ENCODE measurements around the gene SGF29.
"Not testable (repeated sequence)": the region's sequence is repeated elsewhere in the genome, so short reads cannot be mapped to it uniquely, and the experiment has no call there.

The SGF29 gene

DNA sequence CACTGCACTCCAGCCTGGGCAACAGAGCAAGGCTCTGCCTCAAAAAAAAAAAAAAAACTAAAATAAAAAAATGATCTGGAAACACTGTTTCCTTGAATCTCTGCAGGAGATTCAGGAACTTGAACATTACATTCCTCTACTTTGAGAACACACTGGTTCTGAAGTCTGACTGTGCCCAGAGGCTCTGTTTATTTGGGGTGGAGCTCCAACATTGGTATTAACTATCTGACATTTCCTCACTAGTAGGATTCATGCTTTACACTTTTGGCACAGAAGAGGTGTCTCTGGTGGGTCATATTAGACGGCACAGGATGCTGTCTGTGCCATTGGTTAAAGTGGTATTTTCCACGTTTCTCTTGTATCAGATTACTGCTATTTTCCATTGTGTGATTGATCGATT is 32.7 kb downstream of the SGF29 start:
- H3K27ac ChIP-seq (ENCODE audit: low read length), result no peak overlapping the region
- H3K9me3 ChIP-seq (ENCODE audit: control insufficient read depth, insufficient read depth, low read length), result no peaks in the 10 kb centered on the region
- DNase-seq (ENCODE audit: low read depth, low spot score), result no peak
- H3K4me3 ChIP-seq (ENCODE audit: low read length), result no peak overlapping the region
- WGBS (ENCODE audit: insufficient coverage, insufficient read length), result no CpG with 5 or more reads among the region's 3 CpGs
- H3K4me1 ChIP-seq (ENCODE audit: control insufficient read depth, insufficient read depth, low read length), result no peaks in the 10 kb centered on the region
- peaks cover 5% of the 10 kb centered on the region; the same call in 1 of the 2 replicates for H3K36me3 ChIP-seq (ENCODE audit: control insufficient read depth, insufficient read depth, low read length)
- H3K27me3 ChIP-seq (ENCODE audit: control insufficient read depth, insufficient read depth, low read length), result no peaks in the 10 kb centered on the region

DNA sequence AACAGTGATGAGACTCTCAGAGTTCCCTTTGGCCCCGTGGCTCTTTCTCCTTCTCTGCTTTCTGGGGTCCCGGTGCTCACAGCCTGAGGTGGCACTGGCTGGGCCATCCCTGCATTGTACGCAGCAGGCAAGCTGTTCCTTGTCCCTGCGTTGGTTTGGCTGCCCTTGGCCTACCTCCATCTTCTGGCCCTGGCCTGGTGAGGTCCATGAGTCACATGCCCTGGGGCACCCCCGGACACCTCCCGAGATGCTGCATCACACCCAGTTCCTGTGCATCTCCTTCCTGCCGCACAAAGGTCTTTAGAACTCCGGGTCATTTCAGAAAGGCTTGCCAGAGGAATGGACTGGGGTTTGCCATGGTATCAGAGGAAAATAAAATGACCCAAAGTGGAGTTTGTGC is 33.7 kb downstream of the SGF29 start:
- WGBS (ENCODE audit: insufficient coverage, insufficient read length), result no CpG with 5 or more reads among the region's 8 CpGs

DNA sequence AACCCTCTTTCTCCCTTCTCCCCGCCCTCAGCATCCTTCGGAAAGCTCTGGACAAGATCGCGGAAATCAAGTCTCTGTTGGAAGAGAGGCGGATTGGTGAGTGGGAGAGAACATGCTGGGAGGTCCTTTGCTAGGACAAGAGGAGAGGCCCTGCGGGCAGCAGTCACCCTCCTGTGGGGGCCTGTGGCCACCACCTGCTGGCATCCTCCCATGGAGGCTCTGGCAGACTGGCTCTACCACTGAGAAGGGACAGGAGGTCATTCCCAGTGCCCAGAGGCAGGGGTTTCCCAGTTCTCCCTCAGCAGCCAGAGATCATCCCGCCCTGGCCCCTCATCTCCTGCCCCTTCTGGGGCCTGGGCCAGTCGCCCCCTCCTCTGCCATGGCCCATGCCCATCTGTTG is 35.3 kb downstream of the SGF29 start:
- no peak overlapping the region for H3K27ac ChIP-seq (ENCODE audit: low read length)
- H3K9me3 ChIP-seq (ENCODE audit: control insufficient read depth, insufficient read depth, low read length), result no peaks in the 10 kb centered on the region
- DNase-seq (ENCODE audit: low read depth, low spot score), result no peak
- no peaks in the 10 kb centered on the region for H3K27me3 ChIP-seq (ENCODE audit: control insufficient read depth, insufficient read depth, low read length)
- no peaks in the 10 kb centered on the region for H3K4me1 ChIP-seq (ENCODE audit: control insufficient read depth, insufficient read depth, low read length)
- no peak overlapping the region for H3K4me3 ChIP-seq (ENCODE audit: low read length)
- 0 out of 2 replicates have a peak, but pooled peaks cover 5% of the 10 kb centered on the region for H3K36me3 ChIP-seq (ENCODE audit: control insufficient read depth, insufficient read depth, low read length)
- WGBS (ENCODE audit: insufficient coverage, insufficient read length), result no CpG with 5 or more reads among the region's 8 CpGs

More for the DNA sequence above, 33.7 kb downstream of the SGF29 start:
- no peaks in the 10 kb centered on the region for H3K4me1 ChIP-seq (ENCODE audit: control insufficient read depth, insufficient read depth, low read length)
- H3K27ac ChIP-seq (ENCODE audit: low read length), result no peak overlapping the region
- H3K4me3 ChIP-seq (ENCODE audit: low read length), result no peak overlapping the region
- H3K36me3 ChIP-seq (ENCODE audit: control insufficient read depth, insufficient read depth, low read length), result 0 out of 2 replicates have a peak, but pooled peaks cover 5% of the 10 kb centered on the region
- no peaks in the 10 kb centered on the region for H3K9me3 ChIP-seq (ENCODE audit: control insufficient read depth, insufficient read depth, low read length)
- no peaks in the 10 kb centered on the region for H3K27me3 ChIP-seq (ENCODE audit: control insufficient read depth, insufficient read depth, low read length)
- DNase-seq (ENCODE audit: low read depth, low spot score), result no peak

DNA sequence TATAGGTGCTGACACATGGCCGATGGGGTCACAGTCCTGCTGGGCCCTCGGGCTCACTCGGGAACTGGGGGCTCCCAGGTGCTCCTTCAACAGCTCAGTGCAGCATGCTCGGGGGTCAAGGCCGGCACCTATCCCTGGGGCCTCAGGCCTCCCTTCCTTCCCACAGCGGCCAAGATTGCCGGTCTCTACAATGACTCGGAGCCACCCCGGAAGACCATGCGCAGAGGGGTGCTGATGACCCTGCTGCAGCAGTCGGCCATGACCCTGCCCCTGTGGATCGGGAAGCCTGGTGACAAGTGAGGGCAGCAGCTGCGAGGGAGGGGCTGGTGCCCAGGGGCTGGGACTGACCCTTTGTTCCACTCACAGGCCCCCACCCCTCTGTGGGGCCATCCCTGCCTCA is 36.2 kb downstream of the SGF29 start:
- Histone ChIP-seq H3K27ac (ENCODE audit: low read length) (no peak overlapping the region), H3K27me3 (ENCODE audit: control insufficient read depth, insufficient read depth, low read length) (no peaks in the 10 kb centered on the region), H3K9me3 (ENCODE audit: control insufficient read depth, insufficient read depth, low read length) (no peaks in the 10 kb centered on the region), H3K4me1 (ENCODE audit: control insufficient read depth, insufficient read depth, low read length) (no peaks in the 10 kb centered on the region), H3K36me3 (ENCODE audit: control insufficient read depth, insufficient read depth, low read length) (0 out of 2 replicates have a peak, but pooled peaks cover 5% of the 10 kb centered on the region), H3K4me3 (ENCODE audit: low read length) (no peak overlapping the region)
- no peak for DNase-seq (ENCODE audit: low read depth, low spot score)
- no CpG with 5 or more reads among the region's 13 CpGs for WGBS (ENCODE audit: insufficient coverage, insufficient read length)

DNA sequence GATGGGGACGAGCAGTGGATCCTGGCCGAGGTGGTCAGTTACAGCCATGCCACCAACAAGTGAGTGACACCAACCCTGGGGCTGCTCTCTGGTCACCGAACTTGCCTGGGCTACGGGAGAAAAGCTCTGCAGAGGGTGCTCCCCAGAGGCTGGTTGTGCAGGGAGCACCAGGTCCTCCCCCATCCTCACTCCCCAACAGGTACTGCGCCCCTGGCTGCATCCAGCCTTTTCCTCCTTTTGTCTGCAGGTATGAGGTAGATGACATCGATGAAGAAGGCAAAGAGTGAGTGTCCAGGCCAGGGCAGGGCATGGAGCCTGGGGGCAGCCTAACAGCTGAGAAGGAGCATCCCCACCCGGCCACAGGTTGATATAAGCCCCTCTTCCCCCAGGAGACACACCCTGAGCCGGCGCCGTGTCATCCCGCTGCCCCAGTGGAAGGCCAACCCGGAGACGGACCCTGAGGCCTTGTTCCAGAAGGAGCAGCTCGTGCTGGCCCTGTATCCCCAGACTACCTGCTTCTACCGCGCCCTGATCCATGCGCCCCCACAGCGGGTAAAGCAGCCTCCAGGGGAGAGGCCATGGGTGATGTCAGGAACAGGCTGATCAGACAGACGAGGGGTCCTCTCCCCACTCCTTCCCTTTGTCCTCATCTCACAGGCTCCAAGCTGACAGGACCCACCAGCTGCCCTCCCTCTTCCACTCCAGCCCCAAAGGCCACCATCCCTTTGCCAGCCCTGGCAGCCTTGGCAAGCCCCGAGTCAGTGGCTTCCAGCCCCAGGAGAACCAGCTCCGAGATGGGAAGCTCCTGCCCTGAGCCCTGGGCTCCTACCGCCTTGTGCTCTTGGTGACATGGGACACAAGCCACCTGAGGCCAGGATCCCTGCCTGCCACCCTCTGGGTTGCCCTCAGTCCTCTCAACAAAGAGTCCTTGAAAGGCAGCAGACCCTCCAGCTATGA is 36.9 kb downstream of the SGF29 start:
- no peak overlapping the region for H3K27ac ChIP-seq (ENCODE audit: low read length)
- no CpG with 5 or more reads among the region's 22 CpGs for WGBS (ENCODE audit: insufficient coverage, insufficient read length)
- H3K4me1 ChIP-seq (ENCODE audit: control insufficient read depth, insufficient read depth, low read length), result no peaks in the 10 kb centered on the region
- no peak overlapping the region for H3K4me3 ChIP-seq (ENCODE audit: low read length)
- H3K36me3 ChIP-seq (ENCODE audit: control insufficient read depth, insufficient read depth, low read length), result 0 out of 2 replicates have a peak, but pooled peaks cover 5% of the 10 kb centered on the region
- H3K27me3 ChIP-seq (ENCODE audit: control insufficient read depth, insufficient read depth, low read length), result no peaks in the 10 kb centered on the region
- H3K9me3 ChIP-seq (ENCODE audit: control insufficient read depth, insufficient read depth, low read length), result no peaks in the 10 kb centered on the region
- DNase-seq (ENCODE audit: low read depth, low spot score), result no peak

DNA sequence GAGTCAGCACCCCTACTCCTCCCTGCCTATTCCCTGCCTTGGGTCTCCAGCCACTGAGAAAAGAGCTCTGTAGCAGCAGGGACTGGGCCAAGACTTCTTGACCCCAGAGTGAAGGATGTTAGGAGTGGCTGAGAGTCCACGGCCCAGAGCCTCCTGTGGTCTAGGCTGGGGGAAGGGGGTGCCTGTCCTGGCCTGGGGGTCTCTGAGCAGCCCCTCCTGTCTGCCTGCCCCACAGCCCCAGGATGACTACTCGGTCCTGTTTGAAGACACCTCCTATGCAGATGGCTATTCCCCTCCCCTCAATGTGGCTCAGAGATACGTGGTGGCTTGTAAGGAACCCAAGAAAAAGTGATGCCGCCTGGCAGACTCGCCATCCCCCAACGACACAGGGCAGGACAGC is 37.6 kb downstream of the SGF29 start:
- H3K4me3 ChIP-seq (ENCODE audit: low read length), result no peak overlapping the region
- no CpG with 5 or more reads among the region's 6 CpGs for WGBS (ENCODE audit: insufficient coverage, insufficient read length)
- H3K9me3 ChIP-seq (ENCODE audit: control insufficient read depth, insufficient read depth, low read length), result no peaks in the 10 kb centered on the region
- H3K36me3 ChIP-seq (ENCODE audit: control insufficient read depth, insufficient read depth, low read length), result 0 out of 2 replicates have a peak, but pooled peaks cover 5% of the 10 kb centered on the region
- 0 out of 2 replicates have a peak, but pooled peaks cover 1% of the 10 kb centered on the region for H3K4me1 ChIP-seq (ENCODE audit: control insufficient read depth, insufficient read depth, low read length)
- no peaks in the 10 kb centered on the region for H3K27me3 ChIP-seq (ENCODE audit: control insufficient read depth, insufficient read depth, low read length)
- DNase-seq (ENCODE audit: low read depth, low spot score), result no peak
- H3K27ac ChIP-seq (ENCODE audit: low read length), result no peak overlapping the region

DNA sequence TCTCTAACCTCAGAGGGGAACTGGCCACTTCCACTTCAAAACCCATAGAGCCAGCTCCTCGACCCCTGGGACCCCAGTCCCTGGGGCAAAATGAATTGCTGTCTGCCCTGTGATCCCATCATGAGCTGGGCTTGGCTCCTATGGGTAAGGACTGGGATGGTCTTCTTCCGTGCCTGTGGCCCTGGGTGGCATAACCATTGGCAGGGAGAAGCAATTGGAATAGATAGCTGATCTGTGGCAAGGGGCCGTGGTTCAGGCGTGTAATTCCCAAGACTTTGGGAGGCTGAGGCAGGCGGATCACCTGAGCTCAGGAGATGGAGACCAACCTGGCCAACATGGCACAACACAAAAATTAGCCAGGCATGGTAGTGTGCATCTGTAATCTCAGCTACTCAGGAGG is 38.8 kb downstream of the SGF29 start:
- DNase-seq (ENCODE audit: low read depth, low spot score), result no peak
- H3K27ac ChIP-seq (ENCODE audit: low read length), result no peak overlapping the region
- H3K36me3 ChIP-seq (ENCODE audit: control insufficient read depth, insufficient read depth, low read length), result 0 out of 2 replicates have a peak, but pooled peaks cover 5% of the 10 kb centered on the region
- no peak overlapping the region for H3K4me3 ChIP-seq (ENCODE audit: low read length)
- WGBS (ENCODE audit: insufficient coverage, insufficient read length), result no CpG with 5 or more reads among the region's 5 CpGs
- no peaks in the 10 kb centered on the region for H3K27me3 ChIP-seq (ENCODE audit: control insufficient read depth, insufficient read depth, low read length)
- no peaks in the 10 kb centered on the region for H3K9me3 ChIP-seq (ENCODE audit: control insufficient read depth, insufficient read depth, low read length)
- peaks cover 3% of the 10 kb centered on the region; the same call in 1 of the 2 replicates for H3K4me1 ChIP-seq (ENCODE audit: control insufficient read depth, insufficient read depth, low read length)

DNA sequence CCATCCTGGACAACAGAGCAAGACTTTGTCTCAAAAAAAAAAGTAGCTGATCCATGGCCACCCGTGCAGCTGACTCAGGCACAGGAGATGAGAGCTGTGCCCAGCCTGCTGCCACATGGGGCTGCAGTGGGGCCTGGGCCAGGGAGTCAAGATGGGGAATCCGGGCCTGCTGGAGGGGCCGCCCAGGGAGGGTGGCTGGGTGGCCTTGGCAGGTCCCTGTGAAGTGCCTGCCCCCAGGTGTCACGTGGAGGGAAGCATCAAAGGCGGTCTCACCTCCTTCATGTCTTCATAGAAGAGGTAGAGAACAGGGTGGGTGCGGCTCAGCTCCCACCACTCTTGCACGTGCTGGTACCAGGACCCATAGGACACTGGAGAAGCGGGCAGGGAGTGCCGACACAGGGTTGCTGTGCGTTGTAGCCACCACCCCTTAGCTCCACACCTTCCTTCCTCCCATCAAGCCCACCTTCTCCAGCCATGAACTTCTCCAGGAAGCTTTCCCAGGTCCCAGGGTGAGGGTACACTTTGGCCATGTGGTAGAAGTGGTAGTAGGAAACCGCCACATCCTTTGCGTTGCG is 39.3 kb downstream of the SGF29 start:
- no CpG with 5 or more reads among the region's 13 CpGs for WGBS (ENCODE audit: insufficient coverage, insufficient read length)
- no peak overlapping the region for H3K4me3 ChIP-seq (ENCODE audit: low read length)
- H3K9me3 ChIP-seq (ENCODE audit: control insufficient read depth, insufficient read depth, low read length), result no peaks in the 10 kb centered on the region
- H3K4me1 ChIP-seq (ENCODE audit: control insufficient read depth, insufficient read depth, low read length), result peaks cover 5% of the 10 kb centered on the region; the same call in 1 of the 2 replicates
- H3K36me3 ChIP-seq (ENCODE audit: control insufficient read depth, insufficient read depth, low read length), result 0 out of 2 replicates have a peak, but pooled peaks cover 5% of the 10 kb centered on the region
- H3K27me3 ChIP-seq (ENCODE audit: control insufficient read depth, insufficient read depth, low read length), result no peaks in the 10 kb centered on the region
- DNase-seq (ENCODE audit: low read depth, low spot score), result no peak
- no peak overlapping the region for H3K27ac ChIP-seq (ENCODE audit: low read length)

DNA sequence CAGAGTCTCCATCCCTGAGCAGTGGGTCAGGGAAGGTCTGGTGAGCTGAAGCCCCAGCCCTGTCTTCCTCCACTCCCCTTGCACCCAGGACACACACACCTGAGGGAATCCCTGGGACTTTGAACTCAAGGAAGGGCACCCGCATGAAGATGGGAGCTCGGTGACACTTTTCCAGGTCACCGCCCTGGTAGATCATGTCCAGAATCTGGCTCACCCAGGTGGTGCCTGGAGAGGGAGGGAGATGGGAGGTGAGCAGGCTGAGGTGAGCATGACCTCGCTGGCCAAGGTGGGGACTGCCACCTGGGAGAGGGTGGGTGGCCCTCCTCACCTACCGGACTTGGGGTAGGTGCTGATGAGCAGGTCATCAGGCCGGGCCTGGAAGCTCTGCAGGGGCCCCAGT is 41.7 kb downstream of the SGF29 start:
- DNase-seq (ENCODE audit: low read depth, low spot score); H3K36me3 ChIP-seq (ENCODE audit: control insufficient read depth, insufficient read depth, low read length); H3K4me1 ChIP-seq (ENCODE audit: control insufficient read depth, insufficient read depth, low read length): not testable (repeated sequence)

DNA sequence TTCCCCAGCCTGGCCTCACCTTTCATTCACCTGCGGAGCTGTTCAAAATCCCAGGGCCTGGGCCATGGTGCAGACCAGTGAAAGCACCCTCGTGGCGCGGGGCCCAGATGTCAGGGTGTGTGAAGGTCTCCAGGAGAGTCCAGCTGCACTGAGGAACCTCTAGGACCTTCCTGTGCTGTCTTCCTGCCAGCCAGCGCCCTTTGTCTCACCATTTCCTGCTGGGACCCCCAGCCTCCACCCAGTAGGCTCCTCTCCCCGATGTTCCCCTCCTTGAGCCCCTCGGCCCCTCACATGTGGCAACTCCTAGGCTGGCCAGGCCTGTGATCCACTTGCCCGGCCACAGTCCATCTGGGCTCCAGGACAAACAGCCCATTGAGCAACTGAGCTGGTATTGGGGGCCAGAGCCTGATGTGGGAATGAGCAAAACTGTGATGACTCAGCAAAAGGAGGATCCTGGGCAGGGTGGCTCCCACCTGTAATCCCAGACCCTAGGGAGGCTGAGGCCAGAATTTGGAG is 42.5 kb downstream of the SGF29 start:
- Histone ChIP-seq H3K27me3 (ENCODE audit: control insufficient read depth, insufficient read depth, low read length) (no peaks in the 10 kb centered on the region), H3K9me3 (ENCODE audit: control insufficient read depth, insufficient read depth, low read length) (no peaks in the 10 kb centered on the region), H3K4me3 (ENCODE audit: low read length) (no peak overlapping the region), H3K27ac (ENCODE audit: low read length) (no peak overlapping the region), H3K4me1 (ENCODE audit: control insufficient read depth, insufficient read depth, low read length) (peaks cover 5% of the 10 kb centered on the region; the same call in 1 of the 2 replicates), H3K36me3 (ENCODE audit: control insufficient read depth, insufficient read depth, low read length) (0 out of 2 replicates have a peak, but pooled peaks cover under 1% of the 10 kb centered on the region)
- DNase-seq (ENCODE audit: low read depth, low spot score), result no peak
- WGBS (ENCODE audit: insufficient coverage, insufficient read length), result no CpG with 5 or more reads among the region's 8 CpGs

More for the DNA sequence above, 41.7 kb downstream of the SGF29 start:
- H3K27ac ChIP-seq (ENCODE audit: low read length); H3K4me3 ChIP-seq (ENCODE audit: low read length); H3K9me3 ChIP-seq (ENCODE audit: control insufficient read depth, insufficient read depth, low read length); H3K27me3 ChIP-seq (ENCODE audit: control insufficient read depth, insufficient read depth, low read length): not testable (repeated sequence)
- no CpG with 5 or more reads among the region's 6 CpGs for WGBS (ENCODE audit: insufficient coverage, insufficient read length)

All from iPS DF 6.9 (cell line).